GM10847 (cell line): ENCODE results near the gene MUC5B.

Source experiments
- POLR2A ChIP-seq: IDR thresholded peaks from 2 replicates; pipeline ENCODE4 v1.6.1; 2011; ENCODE audit not compliant: insufficient read length; ENCODE audit errors: extremely low read depth

The MUC5B gene

DNA sequence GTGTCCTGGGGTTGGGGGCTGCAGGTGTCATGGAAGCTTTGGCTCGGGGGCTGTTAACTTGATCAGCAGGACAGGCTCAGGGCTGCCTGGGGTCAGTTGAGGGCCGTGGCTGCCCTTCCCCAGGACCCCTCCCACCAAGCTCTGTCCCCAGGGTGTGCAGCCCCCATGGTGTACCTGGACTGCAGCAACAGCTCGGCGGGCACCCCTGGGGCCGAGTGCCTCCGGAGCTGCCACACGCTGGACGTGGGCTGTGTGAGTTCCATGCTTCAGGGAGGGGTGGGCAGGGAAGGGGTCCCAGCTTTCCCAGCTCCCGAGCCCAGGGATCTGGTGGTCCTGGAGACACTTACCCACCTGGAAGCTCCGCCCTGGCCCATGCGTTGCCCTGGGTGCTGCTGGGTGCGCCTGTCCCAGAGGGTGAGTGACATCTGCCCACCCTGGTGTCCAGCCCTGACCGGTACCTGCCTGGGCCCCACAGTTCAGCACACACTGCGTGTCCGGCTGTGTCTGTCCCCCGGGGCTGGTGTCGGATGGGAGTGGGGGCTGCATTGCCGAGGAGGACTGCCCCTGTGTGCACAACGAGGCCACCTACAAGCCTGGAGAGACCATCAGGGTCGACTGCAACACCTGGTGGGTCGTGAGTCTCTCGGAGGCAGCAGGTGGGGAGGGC is 11.3 kb downstream of the MUC5B start:
- no peak for TF ChIP-seq POLR2A

DNA sequence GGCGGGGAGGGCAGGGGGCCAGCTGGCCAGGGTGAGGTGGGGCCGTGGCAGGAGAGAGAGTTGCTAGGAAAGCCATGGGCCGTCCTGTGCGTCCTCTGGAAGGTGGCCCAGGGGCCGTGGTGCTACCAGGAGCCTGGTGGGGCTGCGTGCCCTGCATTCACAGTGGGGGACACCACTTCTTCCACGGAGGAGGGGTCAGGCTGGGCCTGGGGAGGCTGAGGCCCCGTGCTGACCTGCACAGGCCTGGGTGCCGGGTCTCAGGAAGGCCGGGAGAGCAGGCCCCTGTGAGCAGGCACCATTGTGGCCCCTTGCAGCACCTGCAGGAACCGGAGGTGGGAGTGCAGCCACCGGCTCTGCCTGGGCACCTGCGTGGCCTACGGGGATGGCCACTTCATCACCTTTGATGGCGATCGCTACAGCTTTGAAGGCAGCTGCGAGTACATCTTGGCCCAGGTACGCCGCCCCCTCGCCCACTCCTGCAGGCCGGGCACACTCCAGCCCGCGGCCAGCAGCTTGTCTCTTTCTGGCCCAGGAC is 12.0 kb downstream of the MUC5B start:
- TF ChIP-seq POLR2A: no peak

DNA sequence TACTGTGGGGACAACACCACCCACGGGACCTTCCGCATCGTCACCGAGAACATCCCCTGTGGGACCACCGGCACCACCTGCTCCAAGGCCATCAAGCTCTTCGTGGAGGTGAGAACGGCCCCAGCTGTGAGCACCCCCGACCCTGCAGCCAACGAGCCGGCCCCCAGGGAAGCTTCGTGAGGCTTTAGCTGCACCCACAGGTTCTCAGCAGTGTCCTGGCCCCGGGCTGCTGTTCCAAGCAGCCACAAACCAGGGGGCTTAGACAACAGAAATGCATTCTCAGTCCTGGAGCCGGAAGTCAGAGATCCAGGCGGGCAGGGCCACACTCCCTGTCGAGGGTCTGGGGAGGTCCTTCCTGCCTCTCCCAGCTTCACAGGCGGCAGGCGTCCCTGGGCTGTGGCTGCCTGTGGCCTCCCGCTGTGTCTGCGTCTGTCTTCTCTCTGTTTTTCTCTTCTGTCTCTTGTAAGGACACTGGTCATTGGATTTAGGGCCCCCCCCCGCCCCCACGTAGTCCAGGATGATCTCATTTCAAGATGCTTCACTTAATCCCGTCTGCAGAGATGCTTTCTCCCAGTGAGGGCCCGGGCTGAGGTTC is 12.5 kb downstream of the MUC5B start:
- TF ChIP-seq POLR2A: no peak

DNA sequence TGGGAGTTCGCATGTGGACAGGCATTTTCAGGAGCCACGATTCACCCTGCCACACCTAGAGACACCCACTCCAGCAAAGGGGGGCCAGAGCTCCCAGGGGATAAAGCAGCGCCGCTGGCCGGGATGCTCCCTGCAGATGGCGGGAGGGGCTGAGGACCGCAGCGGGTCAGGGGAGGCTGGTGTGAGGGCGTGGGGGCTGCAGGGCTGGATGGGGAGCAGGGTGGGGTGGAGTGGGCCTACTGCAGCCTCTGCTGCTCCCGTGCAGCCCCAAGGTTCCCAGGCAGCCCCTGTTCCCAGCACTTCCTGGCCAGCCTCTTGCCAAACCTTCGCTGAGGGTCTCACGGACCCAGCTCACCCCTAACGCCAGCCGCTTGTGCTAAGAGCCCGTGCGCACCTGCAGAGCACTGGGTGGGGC is 13.0 kb downstream of the MUC5B start:
- TF ChIP-seq POLR2A: no peak

DNA sequence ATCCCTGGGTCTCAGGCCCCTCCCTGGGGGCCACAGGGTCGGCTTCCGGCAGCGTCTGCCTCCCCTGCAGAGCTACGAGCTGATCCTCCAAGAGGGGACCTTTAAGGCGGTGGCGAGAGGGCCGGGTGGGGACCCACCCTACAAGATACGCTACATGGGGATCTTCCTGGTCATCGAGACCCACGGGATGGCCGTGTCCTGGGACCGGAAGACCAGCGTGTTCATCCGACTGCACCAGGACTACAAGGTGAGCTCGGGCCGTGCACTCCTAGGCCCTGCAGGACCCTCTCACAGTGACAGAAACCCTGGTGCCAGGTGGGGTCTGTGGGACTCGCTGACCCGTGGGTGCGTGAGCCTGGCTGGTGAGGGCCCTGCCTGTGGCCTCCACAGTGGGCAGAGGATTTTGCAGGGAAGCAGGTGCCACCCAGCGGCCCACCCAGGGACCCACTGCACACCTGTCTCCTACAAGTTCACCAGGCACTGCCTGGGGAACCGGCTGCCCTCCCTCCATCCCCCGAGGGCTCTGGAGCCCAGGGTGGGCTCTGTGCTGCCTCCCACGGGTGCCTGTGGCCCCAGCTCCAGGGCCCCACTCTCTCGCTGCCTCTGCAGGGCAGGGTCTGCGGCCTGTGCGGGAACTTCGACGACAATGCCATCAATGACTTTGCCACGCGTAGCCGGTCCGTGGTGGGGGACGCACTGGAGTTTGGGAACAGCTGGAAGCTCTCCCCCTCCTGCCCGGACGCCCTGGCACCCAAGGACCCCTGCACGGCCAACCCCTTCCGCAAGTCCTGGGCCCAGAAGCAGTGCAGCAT is 13.7 kb downstream of the MUC5B start:
- TF ChIP-seq POLR2A: no peak

DNA sequence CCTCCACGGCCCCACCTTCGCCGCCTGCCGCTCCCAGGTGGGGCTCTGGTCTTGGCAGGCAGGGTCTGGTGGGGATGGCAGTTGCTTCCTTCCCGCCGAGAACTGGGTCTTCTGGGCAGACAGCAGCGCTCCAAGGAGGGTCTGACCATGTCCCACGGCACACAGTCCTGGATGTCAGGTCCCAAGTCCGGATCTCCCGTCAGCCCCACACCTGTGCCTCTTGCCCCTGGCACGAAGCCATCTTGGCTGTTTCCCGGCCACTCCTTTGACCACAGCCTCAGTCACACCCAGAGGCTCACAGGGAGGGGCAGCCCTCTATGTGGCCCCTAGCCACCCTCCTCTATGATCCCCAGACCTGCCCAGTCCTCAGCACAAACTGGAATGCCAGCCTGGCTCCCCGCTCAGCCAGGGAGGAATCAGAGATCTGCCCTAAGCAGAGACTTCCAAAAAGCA is 14.3 kb downstream of the MUC5B start:
- no peak for TF ChIP-seq POLR2A

DNA sequence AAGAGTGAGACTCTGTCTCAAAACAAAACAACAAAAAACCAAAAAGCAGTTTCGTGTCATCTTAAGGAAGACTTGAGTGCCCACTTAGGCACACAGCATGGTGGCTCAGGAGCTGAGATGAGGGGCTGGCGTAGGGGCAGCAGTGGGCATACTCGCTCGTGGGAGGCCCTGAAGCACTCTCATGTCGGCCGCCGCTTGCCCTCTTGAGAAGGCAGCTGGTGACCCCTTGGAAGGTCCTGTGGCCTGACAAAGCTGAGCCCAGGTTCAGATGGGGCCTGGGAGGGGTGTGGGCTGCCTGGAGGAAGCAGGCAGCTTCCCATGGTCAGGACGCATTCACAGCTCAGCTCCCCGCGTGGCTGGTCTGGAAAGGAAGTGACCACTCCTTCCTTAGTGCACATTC is 15.0 kb downstream of the MUC5B start:
- no peak for TF ChIP-seq POLR2A

DNA sequence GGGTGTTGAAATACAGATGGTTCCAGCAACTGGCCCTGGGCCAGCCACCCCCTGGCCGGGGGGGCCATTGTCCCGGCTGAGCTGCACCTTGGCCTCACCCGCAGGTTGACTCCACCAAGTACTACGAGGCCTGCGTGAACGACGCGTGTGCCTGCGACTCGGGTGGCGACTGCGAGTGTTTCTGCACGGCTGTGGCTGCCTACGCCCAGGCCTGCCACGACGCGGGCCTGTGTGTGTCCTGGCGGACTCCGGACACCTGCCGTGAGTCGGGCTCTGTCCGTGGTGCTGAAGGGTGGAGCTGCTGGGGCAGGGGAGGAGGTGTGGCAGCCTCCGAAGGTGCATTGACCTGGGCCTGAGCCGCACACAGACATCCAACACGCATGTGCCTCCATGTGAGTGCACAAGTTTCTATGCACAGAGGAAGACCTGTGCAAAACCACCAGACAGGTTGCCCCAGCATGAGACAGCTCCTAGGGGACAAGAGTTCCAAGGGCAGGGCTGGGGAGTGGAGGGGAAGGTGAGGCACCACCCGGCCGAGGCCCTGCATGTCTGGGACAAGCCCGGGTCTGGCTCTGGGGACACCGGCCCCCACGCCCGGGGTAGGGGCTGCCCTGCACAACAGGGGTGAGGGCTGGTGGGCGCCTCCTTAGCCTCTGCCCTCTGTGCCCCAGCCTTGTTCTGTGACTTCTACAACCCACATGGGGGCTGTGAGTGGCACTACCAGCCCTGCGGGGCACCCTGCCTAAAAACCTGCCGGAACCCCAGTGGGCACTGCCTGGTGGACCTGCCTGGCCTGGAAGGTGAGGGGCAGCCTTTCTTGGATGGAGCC is 16.1 kb downstream of the MUC5B start:
- no peak for TF ChIP-seq POLR2A

DNA sequence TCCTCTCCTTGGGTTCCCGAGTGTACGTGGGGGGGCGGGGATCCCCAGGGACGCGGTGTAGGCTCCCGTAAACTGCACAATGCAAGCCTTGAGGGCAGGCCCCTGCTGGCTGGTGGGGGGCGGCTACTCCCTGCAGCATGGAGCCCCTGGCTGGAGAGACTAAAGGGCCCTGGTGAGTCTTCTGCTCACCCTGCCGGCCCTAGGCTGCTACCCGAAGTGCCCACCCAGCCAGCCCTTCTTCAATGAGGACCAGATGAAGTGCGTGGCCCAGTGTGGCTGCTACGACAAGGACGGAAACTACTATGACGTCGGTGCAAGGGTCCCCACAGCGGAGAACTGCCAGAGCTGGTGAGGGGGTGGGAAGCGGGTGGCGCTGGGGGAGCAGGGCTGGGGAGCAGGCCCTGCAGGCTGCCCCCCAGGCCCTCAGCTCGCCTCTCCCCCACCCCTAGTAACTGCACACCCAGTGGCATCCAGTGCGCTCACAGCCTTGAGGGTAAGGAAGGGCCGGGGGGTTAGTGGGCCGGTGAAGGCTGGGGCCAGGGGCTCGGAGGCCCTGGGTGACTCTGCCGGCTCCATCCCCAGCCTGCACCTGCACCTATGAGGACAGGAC is 16.8 kb downstream of the MUC5B start:
- no peak for TF ChIP-seq POLR2A

DNA sequence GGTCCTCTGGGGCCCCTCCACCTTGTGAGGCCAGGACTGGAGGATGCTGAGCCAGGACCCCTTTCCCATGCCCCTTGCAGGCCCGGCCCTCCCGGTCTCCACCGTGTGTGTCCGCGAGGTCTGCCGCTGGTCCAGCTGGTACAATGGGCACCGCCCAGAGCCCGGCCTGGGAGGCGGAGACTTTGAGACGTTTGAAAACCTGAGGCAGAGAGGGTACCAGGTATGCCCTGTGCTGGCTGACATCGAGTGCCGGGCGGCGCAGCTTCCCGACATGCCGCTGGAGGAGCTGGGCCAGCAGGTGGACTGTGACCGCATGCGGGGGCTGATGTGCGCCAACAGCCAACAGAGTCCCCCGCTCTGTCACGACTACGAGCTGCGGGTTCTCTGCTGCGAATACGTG is 17.9 kb downstream of the MUC5B start:
- no peak for TF ChIP-seq POLR2A

DNA sequence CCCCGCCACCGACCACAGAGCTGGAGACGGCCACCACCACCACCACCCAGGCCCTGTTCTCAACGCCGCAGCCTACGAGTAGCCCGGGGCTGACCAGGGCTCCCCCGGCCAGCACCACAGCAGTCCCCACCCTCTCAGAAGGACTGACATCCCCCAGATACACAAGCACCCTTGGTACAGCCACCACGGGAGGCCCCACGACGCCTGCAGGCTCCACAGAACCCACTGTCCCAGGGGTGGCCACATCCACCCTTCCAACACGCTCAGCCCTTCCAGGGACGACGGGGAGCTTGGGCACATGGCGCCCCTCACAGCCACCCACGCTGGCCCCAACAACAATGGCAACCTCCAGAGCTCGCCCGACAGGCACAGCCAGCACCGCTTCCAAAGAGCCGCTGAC is 18.8 kb downstream of the MUC5B start:
- TF ChIP-seq POLR2A: no peak

DNA sequence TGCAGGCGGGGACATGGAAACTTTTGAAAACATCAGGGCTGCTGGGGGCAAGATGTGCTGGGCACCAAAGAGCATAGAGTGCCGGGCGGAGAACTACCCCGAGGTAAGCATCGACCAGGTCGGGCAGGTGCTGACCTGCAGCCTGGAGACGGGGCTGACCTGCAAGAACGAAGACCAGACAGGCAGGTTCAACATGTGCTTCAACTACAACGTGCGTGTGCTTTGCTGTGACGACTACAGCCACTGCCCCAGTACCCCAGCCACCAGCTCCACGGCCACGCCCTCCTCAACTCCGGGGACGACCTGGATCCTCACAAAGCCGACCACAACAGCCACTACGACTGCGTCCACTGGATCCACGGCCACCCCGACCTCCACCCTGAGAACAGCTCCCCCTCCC is 19.4 kb downstream of the MUC5B start:
- TF ChIP-seq POLR2A: no peak

DNA sequence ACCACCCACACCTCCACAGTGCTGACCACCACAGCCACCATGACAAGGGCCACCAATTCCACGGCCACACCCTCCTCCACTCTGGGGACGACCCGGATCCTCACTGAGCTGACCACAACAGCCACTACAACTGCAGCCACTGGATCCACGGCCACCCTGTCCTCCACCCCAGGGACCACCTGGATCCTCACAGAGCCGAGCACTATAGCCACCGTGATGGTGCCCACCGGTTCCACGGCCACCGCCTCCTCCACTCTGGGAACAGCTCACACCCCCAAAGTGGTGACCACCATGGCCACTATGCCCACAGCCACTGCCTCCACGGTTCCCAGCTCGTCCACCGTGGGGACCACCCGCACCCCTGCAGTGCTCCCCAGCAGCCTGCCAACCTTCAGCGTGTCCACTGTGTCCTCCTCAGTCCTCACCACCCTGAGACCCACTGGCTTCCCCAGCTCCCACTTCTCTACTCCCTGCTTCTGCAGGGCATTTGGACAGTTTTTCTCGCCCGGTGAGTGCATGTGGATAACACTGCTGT is 28.4 kb downstream of the MUC5B start:
- TF ChIP-seq POLR2A: no peak

DNA sequence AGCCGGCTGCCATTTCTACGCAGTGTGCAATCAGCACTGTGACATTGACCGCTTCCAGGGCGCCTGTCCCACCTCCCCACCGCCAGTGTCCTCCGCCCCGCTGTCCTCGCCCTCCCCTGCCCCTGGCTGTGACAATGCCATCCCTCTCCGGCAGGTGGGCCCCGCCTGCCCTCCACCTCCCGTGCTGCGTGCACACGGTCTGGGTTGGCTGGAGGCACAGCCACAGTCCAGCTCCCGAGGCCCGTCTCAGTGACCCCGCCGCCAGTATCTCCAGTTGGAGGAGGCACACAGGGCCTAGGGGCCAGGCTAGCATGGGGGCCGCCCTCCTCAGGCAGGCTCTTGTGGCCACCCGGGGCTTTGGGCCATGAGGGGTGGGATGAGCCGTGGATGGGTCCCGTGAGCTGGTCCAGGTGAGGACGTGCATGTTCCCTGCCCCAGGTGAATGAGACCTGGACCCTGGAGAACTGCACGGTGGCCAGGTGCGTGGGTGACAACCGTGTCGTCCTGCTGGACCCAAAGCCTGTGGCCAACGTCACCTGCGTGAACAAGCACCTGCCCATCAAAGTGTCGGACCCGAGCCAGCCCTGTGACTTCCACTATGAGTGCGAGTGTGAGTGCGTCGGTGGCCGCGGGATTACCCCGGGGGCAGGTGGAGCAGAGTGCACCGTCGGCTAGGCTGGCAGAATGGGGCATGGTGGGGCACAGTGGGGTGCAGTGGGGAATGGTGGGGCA is 29.7 kb downstream of the MUC5B start:
- no peak for TF ChIP-seq POLR2A
